HG03280 (cell line): ENCODE data around the gene GLT1D1.

ENCODE experiments used
- ATAC-seq: cut with Tn5 transposase; IDR thresholded peaks from one replicate; pipeline ENCODE4 v1.9.1; 2021; ENCODE audit warnings: mild to moderate bottlenecking, moderate library complexity; ENCODE audit not compliant: unreplicated experiment

Gene GLT1D1

DNA sequence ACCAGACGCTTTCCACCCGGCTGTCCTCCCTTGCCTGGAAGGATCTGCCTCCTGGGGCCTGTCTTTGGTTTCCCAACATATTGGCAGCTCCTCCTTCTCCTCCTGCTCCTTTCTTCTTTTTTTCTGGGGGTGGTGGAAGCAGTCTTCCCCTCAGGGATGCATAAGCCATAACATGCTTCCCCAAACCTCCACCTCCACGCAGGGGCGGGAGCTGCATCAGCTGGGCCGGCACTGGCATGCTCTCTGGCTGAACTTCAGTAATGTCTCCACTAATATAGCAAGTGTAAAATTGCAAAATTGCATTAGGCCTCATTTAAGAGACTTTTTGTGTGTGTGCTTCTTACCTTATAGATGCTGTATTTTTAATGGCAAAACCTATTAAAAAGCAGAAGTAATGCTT, 58.6 kb downstream of the GLT1D1 start:
- no peak for ATAC-seq

DNA sequence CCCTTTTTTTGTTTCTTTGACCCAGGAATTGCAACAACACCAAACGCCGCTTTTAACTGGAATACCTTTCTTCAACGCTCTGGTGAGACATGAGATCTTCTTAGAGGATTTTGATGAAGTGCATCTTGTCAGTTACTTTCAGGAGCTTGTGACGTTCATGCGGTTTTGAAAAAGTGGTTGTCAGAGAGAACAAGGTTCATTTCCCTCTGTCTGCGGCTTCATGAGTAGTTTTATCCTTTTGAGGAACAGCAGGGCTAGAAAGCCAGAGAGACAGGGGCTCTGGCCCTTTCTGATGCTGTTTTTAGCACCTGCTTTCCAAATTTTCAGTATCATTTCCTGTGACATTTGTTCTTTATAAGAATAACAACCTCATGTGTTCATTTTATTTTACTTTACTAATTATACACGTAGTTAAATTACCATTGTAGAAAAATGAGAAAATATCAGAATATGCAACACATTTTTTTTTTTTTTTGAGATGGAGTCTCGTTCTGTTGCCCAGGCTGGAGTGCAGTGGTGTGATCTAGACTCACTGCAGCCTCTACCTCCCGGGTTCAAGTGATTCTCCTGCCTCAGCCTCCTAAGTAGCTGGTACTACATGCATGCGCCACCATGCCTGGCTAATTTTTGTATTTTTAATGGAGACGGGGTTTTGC, 61.8 kb downstream of the GLT1D1 start:
- ATAC-seq = peak; percentile 85

DNA sequence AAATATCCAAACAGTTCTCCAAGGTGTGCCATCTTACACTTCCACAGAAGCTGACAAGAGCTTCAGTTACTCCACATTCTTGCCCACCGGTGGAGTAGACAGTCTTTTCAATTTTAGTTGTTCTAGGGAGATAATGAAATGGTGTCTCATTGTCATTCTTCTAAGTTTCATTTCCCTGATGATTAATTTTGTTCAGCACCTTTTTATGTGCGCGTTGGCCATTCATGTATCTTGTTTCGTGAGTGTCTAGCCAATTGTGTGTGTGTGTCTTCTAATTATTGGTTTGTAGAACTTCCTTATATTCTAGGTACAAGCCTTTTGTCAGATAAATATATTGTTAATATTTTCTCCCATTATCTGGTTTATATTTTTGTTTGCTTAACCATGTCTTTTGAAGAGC, 63.1 kb downstream of the GLT1D1 start:
- no peak for ATAC-seq

DNA sequence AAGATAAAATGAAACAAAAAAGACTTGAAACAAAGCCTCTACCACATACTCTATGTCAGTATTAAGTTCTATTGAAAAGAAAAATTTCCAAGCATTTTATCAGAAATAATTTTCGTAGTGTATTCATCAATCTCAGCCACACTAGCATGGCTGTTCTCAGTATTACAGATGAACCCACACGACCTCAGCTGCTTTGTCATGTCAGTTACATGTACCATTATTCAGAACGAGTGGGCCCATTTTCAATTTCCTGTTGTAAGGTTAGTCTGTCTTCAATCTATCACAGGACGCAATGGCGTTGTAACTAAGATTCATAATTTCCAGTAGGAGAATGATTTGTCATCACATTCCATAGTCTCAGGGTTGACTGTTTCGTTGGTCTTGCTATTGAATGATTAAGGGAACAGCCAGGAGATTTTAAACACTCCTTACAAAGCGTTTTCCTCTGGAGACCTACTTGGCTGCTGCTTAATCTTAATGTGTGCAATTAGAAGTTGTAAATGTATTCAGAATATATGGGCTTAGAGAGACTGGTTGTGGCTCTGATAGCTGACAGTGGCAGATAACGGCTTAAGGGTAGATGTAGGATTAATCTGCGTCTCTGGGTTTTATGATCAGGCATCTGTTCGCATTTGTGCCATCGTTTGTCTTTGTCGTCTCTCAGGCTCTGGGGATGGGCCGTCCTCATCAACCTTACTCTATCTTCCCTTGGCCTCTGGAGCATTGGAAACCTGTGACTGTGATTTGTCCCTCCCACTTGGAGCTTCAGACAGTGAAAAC, 65.4 kb downstream of the GLT1D1 start:
- no peak for ATAC-seq

DNA sequence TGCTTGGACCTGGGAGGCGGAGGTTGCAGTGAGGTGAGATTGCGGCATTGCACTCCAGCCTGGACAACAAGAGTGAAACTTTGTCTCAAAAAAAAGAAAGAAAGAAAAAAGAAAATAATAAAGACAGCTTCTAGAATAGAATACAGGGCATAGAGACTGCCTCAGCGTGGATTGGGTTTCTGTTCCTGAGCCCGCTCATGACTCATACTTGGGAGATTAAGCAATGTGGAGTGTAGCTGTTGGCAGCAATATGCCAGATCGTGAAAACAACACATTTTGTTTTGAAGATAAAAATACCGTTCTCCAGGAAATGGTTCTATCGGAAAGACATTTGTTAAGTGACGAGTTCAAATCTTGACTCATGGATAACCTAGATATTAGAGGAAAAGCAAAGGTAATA, 67.2 kb downstream of the GLT1D1 start:
- ATAC-seq = no peak

DNA sequence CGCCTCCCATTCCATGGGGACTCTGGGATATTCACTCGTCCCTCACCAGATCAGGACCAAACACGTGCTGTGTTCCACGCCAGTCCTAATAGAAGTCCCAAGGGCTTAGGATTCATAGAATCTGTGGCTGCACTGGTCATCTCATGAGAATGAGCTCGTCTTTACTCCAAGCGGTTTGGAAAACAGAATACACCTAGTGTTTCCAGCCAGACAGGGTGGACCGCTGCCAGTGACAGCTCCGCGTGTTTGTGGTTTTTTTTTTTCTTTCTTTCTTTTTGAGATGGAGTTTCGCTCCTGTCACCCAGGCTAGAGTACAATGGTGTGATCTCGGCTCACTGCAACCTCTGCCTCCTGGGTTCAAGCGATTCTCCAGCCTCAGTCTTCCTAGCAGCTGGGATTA, 75.1 kb downstream of the GLT1D1 start:
- no peak for ATAC-seq

DNA sequence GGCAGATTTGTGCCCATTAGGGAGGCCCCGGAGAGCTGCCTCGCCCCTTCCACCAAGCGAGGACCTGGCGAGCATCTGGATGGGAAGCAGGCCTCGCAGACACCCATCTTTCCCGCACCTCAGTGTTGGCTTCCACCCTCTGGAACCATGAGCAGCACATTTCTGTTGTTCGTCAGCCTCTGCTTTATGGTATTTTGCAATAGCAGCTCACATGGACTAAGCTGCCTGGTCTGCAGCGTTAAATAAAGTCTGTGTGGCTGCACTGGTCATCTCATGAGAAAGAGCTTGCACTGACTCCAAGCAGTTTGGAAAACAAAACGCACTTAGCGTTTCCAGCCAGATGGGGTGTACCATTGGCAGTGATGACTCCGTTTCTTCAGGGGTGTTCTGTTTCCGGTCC, 75.8 kb downstream of the GLT1D1 start:
- no peak for ATAC-seq

DNA sequence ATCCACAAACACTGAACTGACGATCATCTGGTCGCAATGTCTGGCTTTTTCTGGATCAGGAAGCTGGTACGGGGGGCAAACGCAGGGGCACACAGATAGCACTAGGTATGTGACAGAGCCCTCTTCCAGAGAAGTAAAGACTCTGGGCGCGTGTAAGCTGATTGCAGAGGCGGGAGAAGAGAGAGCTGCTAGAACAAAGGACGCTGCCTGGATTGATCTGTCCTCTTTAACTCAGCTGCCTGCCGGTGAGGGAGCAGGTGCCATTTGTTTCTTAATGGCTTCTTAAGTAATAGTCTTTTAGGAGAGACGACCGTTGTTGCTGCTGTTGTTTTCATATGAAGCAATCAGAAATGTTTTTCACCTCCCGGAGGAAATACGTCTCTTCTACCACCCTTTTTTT, 77.3 kb downstream of the GLT1D1 start:
- no peak for ATAC-seq

DNA sequence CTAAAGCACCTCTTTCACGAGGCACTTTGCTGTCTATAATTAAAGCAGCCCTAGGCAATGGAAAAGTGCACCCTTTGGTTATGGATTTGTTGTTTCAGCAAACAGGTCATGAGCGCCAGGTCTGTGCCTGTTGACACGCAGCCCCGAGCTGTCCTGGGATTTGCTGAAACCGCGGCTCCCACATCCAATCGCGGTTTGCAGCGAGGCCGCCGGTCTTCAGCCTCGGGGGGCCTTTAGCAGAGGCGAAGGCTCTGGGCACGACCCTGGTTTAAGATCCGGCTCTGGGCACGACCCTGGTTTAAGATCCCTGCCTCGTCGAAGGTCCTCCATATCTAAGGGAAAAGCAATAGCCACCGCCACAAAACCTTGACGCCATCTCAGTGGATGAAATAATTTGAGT, 79.2 kb downstream of the GLT1D1 start:
- ATAC-seq = no peak

DNA sequence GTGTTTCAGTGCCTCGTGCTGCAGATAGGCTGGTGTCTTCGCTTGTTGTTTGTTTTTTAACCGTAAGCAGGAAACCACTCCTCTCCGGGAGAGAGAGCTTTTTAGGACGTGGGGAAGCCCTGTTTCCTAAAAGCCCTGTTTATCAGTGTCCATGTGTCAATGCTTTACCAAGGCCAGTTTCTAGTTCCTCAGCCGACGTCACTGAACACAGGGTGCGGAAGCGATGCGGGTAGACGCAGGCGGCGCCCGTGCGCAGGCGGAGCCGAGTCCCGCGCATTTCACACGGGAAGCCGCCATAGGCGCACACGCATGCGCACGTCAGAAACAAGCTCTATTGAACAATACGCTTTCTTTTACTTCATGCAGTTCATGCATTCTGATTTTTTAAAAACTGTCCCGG, 79.8 kb downstream of the GLT1D1 start:
- no peak for ATAC-seq

DNA sequence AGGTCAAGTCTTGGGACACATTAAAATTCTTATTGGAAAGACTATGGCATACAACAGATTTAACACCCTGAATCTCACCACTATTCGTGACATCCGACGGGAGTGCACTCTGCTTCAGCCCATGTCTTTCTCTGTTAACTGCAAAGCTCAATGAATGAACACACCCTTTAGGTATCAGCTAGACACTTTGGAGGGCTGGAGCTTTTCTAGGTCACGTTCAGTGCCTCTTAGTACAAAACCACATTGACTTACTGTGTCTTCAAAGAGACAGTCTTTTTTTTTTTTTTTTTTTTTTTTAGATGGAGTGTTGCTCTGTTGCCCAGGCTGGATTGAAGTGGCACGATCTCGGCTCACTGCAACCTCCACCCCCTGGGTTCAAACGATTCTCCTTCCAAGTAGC, 80.6 kb downstream of the GLT1D1 start:
- ATAC-seq = no peak

DNA sequence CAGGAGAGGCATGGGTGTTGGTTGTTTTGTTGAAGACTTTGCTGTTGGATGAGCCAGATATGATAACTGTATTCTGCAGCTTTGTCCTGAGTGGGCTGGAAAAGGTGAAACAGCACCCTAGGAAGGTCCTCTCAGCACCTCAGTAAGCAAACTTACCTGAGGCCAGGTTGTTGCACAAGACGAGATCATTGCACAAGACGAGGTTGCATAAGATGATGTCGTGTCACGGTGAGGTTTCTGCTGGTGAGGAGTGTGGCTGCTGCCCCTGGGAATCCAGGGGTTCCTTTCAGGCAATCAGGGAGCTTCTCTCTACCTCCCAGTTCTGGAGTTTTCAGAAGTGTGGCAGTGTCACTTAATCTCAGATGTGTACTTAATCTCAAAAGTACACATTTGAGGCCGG, 85.6 kb downstream of the GLT1D1 start:
- ATAC-seq = no peak

DNA sequence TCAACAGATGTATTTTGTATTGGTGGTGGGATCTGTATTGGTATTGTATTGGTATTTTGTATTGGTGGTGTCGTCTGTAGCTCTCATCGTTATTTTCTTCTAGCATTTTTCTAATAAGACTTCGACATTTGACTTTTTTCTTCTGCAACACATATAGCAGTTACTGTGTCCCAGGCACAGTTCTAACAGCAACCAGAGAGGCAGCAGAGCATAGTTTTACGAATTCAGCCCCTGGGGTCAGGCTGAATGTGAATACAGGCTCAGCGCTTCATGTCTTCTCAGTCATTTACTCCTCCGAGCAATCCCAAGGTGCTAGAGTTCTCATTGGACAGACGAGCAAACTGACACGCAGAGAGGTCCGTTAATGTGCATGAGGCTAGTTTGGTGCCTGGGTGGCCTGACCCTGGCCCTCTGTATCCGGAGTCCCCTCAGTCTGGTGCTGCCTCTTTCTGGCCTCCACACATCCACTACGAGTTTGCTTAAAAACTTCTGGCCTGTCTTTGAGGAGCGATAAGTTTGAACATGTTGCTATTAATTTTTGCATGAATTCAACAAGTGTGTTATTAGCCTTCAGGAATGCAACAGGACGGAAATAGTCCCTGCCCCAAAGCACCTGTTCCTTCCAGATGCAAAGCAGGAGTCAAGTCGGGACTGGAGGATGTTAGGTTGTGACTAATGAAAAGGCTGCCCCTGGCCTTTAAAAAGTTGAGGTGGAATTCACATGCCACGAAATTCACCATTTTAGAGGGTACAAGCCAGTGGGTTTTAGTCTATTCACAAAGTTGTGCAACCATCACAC, 87.0 kb downstream of the GLT1D1 start:
- ATAC-seq = no peak

DNA sequence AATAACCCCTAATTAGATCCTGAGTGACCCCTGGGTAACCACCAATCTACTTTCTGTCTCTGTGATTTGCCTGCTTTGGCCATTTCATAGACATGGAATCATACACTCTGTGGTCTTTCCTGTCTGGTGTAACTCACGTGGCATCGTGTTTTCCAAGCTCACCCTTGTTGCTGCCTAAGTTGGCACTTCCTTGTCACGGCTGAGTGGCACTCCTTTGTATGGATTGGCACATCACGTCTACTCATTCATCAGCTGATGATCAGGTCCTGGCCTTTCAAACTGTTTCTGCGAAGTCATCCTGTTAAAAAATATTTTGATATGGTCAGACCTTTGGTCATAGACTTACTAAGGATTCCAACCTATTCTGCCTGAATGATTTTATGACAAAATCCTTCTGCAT, 87.7 kb downstream of the GLT1D1 start:
- ATAC-seq = no peak

DNA sequence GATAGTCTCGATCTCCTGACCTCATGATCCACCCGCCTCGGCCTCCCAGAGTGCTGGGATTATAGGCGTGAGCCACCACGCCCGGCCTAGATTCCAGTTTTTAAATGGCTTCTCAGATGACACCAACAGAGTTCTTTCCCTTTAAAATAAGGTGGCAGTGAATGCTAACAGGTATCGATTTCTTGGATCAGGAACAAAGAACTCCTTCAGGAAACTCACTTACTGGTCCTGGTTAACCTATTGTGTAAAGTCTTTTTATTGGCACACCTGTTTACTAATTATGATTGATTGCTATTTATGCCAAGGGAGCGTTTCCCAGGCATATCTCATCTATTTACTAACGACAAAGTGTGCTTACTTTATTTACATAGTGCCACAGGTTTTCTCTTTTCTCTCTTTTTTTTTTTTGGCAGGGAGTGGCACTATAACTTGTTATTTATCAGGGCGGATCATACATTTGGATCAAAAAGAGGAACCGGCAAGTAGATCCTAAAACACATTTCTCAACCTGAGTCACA, 89.7 kb downstream of the GLT1D1 start:
- no peak for ATAC-seq

DNA sequence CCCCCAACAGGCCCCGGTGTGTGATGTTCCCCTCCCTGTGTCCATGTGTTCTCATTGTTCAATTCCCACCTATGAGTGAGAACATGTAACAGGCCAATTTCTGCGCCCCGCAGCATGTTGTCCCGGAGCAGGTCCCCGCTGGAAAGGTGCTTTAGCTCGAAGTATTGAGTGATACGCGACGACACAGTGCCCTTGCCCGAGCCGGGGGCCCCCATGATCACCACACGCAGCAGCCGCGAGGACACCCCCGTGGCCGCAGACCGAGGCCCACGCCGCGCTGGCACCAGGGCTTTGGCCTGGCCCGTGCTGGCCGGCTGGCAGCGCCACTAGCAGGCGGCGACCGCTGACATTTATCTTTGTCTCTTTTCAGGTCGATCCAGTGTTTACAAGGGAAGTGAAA, 91.7 kb downstream of the GLT1D1 start:
- no peak for ATAC-seq

DNA sequence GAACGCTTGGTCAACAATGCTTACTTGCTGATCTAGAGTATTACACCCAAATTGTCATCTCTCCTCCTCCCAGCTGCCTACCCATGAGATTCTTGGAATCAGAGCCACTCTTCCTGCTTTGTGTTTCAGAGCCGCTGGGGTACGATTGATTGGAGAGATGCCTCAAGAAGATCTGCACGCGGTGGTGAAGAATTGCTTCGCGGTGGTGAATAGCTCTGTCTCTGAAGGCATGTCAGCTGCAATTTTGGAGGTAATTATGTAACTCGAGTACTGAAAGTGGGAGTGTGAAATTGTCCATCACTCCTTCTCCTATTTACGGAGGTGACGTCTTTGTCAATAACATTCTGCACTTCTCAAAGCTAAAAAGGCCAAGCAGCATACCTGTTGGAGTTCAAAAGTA, 93.9 kb downstream of the GLT1D1 start:
- ATAC-seq = no peak

DNA sequence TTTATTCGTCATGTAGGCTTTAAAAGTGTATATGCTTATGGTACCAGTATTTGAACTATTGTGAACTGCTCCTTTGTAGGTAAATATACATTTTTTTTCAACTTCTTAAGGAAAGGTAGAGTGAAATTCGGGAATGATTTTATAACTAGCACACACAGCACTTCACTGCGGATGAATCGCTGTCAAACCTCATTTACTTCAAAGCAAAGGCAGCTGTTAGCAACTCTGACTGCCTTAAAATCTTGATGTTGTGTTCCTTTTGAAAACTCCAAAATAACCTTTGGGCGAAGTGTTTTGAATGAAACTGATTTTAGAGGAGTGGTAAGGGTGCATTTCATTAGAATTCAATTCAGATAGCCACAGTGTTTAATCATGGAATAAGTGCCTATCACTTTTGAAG, 95.8 kb downstream of the GLT1D1 start:
- no peak for ATAC-seq

DNA sequence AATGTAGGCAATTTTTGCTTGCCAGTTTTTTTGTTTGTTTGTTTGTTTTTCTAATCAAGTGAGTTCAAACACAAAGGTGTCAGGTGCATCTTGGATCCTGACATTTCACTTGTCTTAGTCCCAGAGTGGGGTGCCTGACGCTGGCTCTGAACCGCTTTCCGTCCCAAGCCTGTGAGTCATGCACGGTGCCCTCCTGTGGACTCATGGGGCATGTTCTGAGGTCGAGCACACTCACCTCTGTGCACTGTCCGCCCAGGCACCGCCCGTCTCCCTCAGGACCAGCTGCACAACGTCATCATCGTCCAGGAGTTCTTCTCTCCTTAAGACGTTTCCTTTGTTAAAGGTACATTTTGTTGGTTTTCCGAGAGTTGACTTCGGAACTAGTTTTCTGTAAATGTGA, 98.2 kb downstream of the GLT1D1 start:
- no peak for ATAC-seq

DNA sequence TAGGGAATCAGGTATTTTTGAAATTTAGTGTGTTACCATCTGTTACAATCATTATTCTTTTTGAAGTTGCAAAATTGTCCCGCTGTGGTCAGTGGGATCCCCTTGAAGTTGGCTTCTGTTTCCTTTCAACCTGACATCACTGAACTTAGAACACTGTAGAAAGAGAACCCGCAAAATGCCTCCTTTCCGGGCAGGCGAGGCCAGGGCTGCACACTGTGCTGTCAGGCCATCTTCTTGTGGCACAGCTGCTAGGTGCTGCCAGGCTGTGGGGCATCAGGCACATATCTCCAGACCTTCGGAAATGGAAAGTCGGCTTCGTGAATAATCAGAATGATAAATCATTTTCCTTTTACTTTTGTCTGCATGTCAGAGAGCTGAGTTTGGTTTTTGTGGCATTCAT, 103.5 kb downstream of the GLT1D1 start:
- no peak for ATAC-seq

DNA sequence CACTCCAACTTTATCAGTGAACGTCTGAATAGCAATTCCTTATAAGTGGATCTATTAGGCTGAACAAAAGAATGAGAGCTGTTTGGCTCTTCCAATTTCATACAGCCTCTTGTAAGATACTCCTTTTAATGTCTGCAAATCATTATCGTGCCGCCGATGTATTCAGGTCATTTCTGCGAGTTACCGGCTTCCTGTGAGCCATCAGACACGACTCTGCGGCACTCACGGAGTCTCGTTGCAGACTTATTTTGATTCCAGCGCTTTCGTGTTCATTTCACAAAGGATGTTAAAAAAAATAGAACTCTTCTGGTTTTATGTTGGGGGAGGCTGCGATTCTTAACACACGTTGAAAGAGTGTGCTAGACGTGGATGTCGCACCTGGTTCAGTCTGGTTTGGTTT, 106.6 kb downstream of the GLT1D1 start:
- no peak for ATAC-seq
